Transverse colon (tissue), 4 donors: ENCODE results near the gene CDH26. TPM values are rescaled to one million over a fixed set of nuclear protein-coding genes. Genes with fewer than 3 reads are reported as not detected.

Experiments used
- DNase-seq: peaks from one replicate; pipeline ENCODE4 v3.0.0-alpha.2; 2019
- H3K27ac ChIP-seq, 4 donors: fragments of 200-600 bp; sonication (generic); 2 replicates each; pipeline ENCODE4 v1.5.1; 2016 to 2018; ENCODE audit warnings: inconsistent platforms in 4 of 4
- H3K27me3 ChIP-seq: fragments of 200-600 bp; sonication (generic); 2 replicates; pipeline ENCODE4 v1.5.1; 2017; ENCODE audit warnings: inconsistent platforms
- H3K36me3 ChIP-seq, 4 donors: fragments of 200-600 bp; sonication (generic); 2 replicates each; pipeline ENCODE4 v1.5.1; 2017 to 2019; ENCODE audit warnings: inconsistent platforms in 4 of 4
- H3K4me1 ChIP-seq, 4 donors: fragments of 200-600 bp; sonication (generic); 2 replicates each; pipeline ENCODE4 v1.5.1; 2017 to 2020; ENCODE audit warnings: inconsistent platforms in 4 of 4
- H3K4me3 ChIP-seq, 4 donors: fragments of 200-600 bp; sonication (generic); 1 replicate in 1 of 4; 2 replicates in 3 of 4; pipeline versions ENCODE4 v1.5.1 to v1.6.1; 2017 to 2019; ENCODE audit warnings: inconsistent platforms in 4 of 4
- H3K9me3 ChIP-seq, 2 donors: fragments of 200-600 bp; sonication (generic); 2 replicates each; pipeline ENCODE4 v1.5.1; 2017 to 2019; ENCODE audit warnings: inconsistent platforms in 2 of 2
- CTCF ChIP-seq, 5 experiments: fragments of 200-600 bp in 3 of 5; fragments of 450-650 bp in 2 of 5; sonication (generic) in 3 of 5; IDR thresholded peaks; 1 replicate in 2 of 5; 2 replicates in 3 of 5; pipeline ENCODE4 v1.5.1; 2016 to 2017; ENCODE audit warnings: antibody characterized with exemption in 5 of 5, inconsistent platforms in 3 of 5, mild to moderate bottlenecking in 2 of 5, moderate library complexity in 1 of 5
- EP300 ChIP-seq: sonication (generic); formaldehyde crosslinking; IDR thresholded peaks from one replicate; pipeline ENCODE4 v1.6.1; 2017; ENCODE audit warnings: antibody characterized with exemption, low read depth
- POLR2A ChIP-seq: fragments of 450-650 bp; IDR thresholded peaks from one replicate; pipeline ENCODE4 v1.6.1; 2016; ENCODE audit warnings: antibody characterized with exemption, mild to moderate bottlenecking, moderate library complexity
- POLR2AphosphoS5 ChIP-seq, 3 donors: sonication (generic); formaldehyde crosslinking; IDR thresholded peaks; one replicate each; pipeline ENCODE4 v1.6.1; 2016; ENCODE audit warnings: antibody characterized with exemption in 3 of 3
- WGBS, 2 donors: methylation state at CpG; one replicate each; pipeline ENCODE4 v1.1.5; 2018; ENCODE audit warnings: low coverage in 1 of 2; 5-methylcytosine and 5-hydroxymethylcytosine counted together
- in situ Hi-C, 4 donors: fragments of 200-750 bp; cut with MboI; loops; one replicate each; pipeline versions ENCODE4 v1.15.0 to v1.15.1; 2017; ENCODE audit warnings: low sequenced_read_pairs in 3 of 4, low pct_ligation_motif_present in 1 of 4, low pct_unique_long_range_greater_than_20kb in 1 of 4
- intact Hi-C: fragments of 100-400 bp; cut with DNase I; formaldehyde crosslinking; loops from one replicate; pipeline ENCODE4 v1.15.1; 2023; ENCODE audit warnings: low total_unique reads
- total RNA-seq, 4 donors: library from RNA; depleted of rRNA; stranded (reverse); fragments of >200 nt; gene quantifications; one replicate each; pipeline ENCODE4 v1.1.0, GENCODE V29; 2016

The CDH26 gene
- total RNA-seq, 4 donors from 2014 or later: 1.4 to 1.9 TPM; not detected in 2

DNA sequence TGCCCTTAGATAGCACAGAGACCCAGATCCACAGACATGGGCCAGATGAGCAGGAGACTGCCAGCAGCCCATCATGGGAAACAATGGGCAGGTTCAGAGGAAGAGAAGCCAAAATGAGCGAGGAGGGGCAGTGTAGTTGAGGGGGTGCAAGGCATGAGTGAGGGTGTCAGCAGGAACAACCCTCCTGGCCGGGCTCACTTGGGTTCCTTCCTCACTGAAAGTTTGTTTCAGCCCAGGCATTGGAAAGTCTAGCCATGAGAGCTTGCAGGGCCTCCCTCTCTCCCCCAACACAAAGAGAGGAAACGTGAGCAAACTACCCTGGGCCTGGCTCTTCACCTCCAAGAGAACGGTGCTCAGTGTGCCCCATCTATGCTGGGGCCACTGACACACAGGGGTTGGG, 48.0 kb downstream of the CDH26 start:
- Histone ChIP-seq H3K4me3 (no peak overlapping the region), H3K4me1 (no peaks in the 10 kb centered on the region), H3K27ac (no peak overlapping the region), H3K9me3 (no peaks in the 10 kb centered on the region), H3K36me3 (no peaks in the 10 kb centered on the region), H3K27me3 (no peaks in the 10 kb centered on the region)
- intact Hi-C loops: no loop called here
- no peak for TF ChIP-seq EP300
- no peak for TF ChIP-seq POLR2AphosphoS5 (IDR thresholded peaks at IDR 0.05)
- TF ChIP-seq POLR2A: no peak
- no peak for TF ChIP-seq CTCF (IDR thresholded peaks at IDR 0.05)
- no peak for DNase-seq
- in situ Hi-C loops: no loop called here
- WGBS, 2 donors: 75 to 94% methylated on average over 2 to 4 of the region's 4 CpGs

- no peak overlapping the region for H3K4me3 ChIP-seq
- no peaks in the 10 kb centered on the region for H3K9me3 ChIP-seq
- no peaks in the 10 kb centered on the region for H3K27me3 ChIP-seq
- intact Hi-C loops (no loop called here), in situ Hi-C loops (no loop called here)
- 62 to 80% methylated on average over 1 to 2 of the region's 2 CpGs for WGBS, 2 donors
- H3K36me3 ChIP-seq: no peaks in the 10 kb centered on the region
- no peak overlapping the region for H3K27ac ChIP-seq
- DNase-seq: no peak
- no peaks in the 10 kb centered on the region for H3K4me1 ChIP-seq
- no peak for TF ChIP-seq POLR2A
These were observed 49.2 kb downstream of the CDH26 start for GRCh38 chr20:60007464-60007863.

DNA sequence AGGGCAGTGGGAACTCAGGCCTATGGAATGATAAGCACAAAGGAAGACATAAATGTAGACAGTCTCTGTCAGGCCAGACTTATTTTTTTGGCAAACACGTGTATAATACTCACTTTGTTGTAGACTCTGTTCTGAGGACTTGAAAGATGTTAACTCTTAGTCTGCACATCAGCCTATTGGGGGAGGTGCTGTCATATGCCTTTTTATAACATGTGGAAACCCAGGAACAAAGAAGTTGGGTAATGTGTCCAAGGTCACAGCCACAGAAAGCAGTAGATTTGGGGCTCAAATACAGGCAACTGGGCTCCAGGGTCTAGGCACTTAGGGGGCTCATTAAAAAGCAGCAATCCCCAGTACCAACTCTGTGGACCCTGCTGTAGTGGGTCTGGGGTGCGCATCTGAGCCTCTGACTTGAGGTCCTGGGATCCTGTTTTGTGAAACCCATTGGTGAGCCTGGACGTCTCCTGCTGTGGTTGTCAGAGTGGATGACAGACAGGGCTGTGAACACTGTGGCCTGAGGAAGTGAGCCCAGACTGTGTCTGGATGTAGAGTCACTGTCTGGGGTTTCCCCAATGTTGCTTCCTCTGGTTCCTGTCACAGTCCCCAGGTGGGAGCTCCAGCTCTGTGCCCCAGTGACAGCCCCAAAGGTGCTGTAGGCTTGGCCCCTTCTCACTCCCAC, 50.0 kb downstream of the CDH26 start:
- 50 to 80% methylated on average over 2 to 3 of the region's 3 CpGs for WGBS, 2 donors
- Histone ChIP-seq H3K27ac (no peak overlapping the region), H3K27me3 (no peaks in the 10 kb centered on the region), H3K4me1 (no peaks in the 10 kb centered on the region), H3K36me3 (no peaks in the 10 kb centered on the region), H3K4me3 (no peak overlapping the region), H3K9me3 (no peaks in the 10 kb centered on the region)
- intact Hi-C loops: no loop called here
- no peak for DNase-seq
- TF ChIP-seq EP300: no peak
- TF ChIP-seq CTCF (IDR thresholded peaks at IDR 0.05): no peak
- no peak for TF ChIP-seq POLR2AphosphoS5 (IDR thresholded peaks at IDR 0.05)
- no peak for TF ChIP-seq POLR2A
- in situ Hi-C loops: no loop called here

GRCh38 chr20:60009318-60009717, 51.1 kb downstream of the CDH26 start:
- Histone ChIP-seq H3K36me3 (no peaks in the 10 kb centered on the region), H3K4me1 (no peaks in the 10 kb centered on the region), H3K9me3 (no peaks in the 10 kb centered on the region), H3K4me3 (no peak overlapping the region), H3K27ac (no peak overlapping the region), H3K27me3 (no peaks in the 10 kb centered on the region)
- in situ Hi-C loops (no loop called here), intact Hi-C loops (no loop called here)
- WGBS, 2 donors: 93% methylated on average over 13 of the region's 13 CpGs; no CpG with 5 or more reads in 1 of the 2 donors
- no peak for DNase-seq
- TF ChIP-seq EP300 (no peak), CTCF (IDR thresholded peaks at IDR 0.05) (no peak)
